Dendritic cell treated with granulocyte-macrophage colony-stimulating factor and Interleukin-4, amounts not matched to agents 40 ng/mL and 50 ng/mL, for 4 days (primary cell): ENCODE data around the gene NOTCH4.
"Not testable (repeated sequence)": the region's sequence is repeated elsewhere in the genome, so short reads cannot be mapped to it uniquely, and the experiment has no call there.

Source experiments
- H3K27ac Mint-ChIP-seq: one replicate; pipeline ENCODE4 v1.8.0; 2022; ENCODE audit warnings: mild to moderate bottlenecking, mixed read lengths
- H3K27me3 Mint-ChIP-seq: one replicate; pipeline ENCODE4 v1.8.0; 2022; ENCODE audit warnings: mild to moderate bottlenecking, mixed read lengths
- H3K36me3 Mint-ChIP-seq: one replicate; pipeline ENCODE4 v1.8.0; 2022; ENCODE audit warnings: low read depth, mixed read lengths
- H3K4me1 Mint-ChIP-seq: one replicate; pipeline ENCODE4 v1.8.0; 2022; ENCODE audit warnings: low read depth, mixed read lengths
- H3K4me3 Mint-ChIP-seq: one replicate; pipeline ENCODE4 v1.8.0; 2022; ENCODE audit warnings: mild to moderate bottlenecking, moderate library complexity, mixed read lengths
- H3K9me3 Mint-ChIP-seq: one replicate; pipeline ENCODE4 v1.8.0; 2022; ENCODE audit warnings: mixed read lengths
- intact Hi-C: fragments of 100-400 bp; cut with micrococcal nuclease; formaldehyde crosslinking; loops from one replicate; pipeline ENCODE4 v1.15.0; 2022

Gene NOTCH4

DNA sequence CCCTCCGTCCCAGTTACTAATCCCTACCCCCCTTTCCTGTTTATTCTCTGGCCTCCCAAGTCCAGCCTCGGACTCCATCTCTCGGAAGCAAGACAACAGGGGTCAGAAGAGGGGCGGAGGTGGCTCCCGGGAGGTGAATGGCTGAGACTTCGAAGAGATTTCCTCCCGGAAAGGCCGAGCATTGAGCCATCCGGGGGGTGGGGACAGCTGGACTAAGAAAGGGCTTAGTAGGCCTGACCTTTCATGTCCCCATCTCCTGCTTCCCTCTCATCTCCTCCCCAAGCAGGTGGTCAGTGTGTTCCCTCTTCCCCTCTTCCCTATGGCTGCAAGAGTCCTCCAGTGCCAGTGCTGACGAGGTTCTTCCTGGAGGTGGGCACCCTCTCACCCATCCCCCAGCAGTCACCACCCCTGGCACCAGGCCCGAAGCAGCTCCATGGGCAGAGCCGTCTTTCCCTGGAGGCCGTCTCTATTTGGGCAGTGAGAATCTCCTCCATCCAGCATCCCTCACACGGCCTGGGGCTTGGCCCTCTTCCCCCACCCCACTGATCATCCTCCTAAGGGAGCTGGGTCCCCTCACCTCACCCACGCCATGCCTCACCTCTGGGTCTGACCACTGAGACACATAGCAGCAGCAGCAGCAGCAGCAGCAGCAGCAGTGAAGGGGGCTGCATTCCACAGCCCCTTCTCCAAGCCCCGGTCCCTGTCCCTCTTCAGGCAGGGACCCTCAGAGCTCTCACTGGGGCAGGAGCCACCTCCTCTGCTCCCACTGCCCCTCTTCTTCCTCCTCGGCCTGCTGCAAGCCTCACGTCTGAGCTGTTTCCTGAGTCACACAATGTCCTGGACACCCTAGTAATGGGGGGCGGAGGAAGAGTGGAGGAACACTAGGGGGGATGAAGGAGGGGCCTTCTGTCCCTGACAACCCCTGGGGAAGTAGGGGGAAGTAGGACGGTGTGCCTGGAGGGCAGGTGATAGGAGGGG is at the start of gene NOTCH4:
NOTCH4 (minus strand) TSS at position 810 of the 978 bp plus-strand sequence; CDS start at position 671, 139 bp downstream.
- Mint-ChIP-seq H3K27me3 (peaks cover 22% of the 10 kb centered on the region), H3K4me3 (no peak within 1 kb of the TSS), H3K4me1 (peaks cover 36% of the 10 kb centered on the region), H3K9me3 (no peaks in the 10 kb centered on the region), H3K36me3 (no peaks in the 10 kb centered on the region), H3K27ac (no peak within 1 kb of the TSS)
- intact Hi-C loops, result no loop called here

DNA sequence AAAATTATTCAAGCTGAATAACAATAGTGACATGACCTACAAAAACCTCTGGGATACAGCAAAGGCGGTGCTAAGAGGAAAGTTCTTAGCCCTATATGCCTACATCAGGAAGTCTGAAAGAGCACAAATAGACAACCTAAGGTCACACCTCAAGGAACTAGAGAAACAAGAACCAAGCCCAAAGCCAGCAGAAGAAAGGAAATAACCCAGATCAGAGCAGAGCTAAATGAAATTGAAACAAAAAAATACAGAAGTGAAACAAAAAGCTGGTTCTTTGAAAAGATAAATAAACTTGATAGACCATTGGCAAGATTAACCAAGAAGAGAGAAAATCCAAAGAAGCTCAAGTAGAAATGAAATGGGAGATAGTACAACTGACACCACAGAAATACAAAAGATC is 47.6 kb upstream of the NOTCH4 start:
- Mint-ChIP-seq H3K9me3 (no peaks in the 10 kb centered on the region), H3K36me3 (no peaks in the 10 kb centered on the region), H3K27ac (peak overlapping the region; percentile 75), H3K4me3 (peak overlapping the region; percentile 56), H3K4me1 (peaks cover 43% of the 10 kb centered on the region), H3K27me3 (peaks cover 7% of the 10 kb centered on the region)
- intact Hi-C loops, result no loop called here

DNA sequence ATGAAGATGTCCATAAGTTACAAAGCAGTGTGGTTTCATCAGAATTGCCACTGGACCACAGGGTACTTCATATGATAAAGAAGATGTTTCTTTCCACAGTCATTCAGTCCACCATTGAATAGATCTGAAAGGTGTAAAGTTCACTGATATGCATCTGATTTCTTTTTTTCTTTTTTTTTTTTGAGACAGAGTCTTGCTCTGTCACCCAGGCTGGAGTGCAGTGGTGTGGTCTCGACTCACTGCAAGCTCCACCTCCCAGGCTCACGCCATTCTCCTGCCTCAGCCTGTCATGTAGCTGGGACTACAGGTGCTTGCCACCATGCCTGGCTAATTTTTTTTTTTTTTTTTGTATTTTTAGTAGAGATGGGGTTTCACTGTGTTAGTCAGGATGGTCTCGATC is 44.6 kb upstream of the NOTCH4 start:
- intact Hi-C loops, H3K4me3 Mint-ChIP-seq: not testable (repeated sequence)

DNA sequence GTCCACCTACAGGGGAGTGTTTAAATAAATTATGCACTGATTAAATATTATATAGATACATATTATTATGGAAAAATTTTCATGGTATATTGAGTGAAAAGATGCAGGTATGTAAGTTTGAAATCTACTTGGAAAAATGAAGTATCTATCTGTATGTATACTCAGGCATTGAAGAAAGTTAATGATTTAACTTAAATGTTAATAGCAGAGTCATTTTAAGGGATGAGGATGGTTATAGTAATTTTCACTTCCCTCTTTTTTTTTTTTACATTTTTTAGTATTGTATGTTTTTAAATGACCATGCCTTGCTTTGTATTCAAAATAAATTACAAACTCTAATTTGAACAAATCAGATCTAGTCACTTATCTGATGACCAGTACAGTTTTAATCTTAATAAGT is 43.2 kb upstream of the NOTCH4 start:
- no peak overlapping the region for H3K27ac Mint-ChIP-seq
- peaks cover 14% of the 10 kb centered on the region for H3K27me3 Mint-ChIP-seq
- H3K4me1 Mint-ChIP-seq, result peaks cover 28% of the 10 kb centered on the region
- no peaks in the 10 kb centered on the region for H3K9me3 Mint-ChIP-seq
- intact Hi-C loops, result no loop called here
- no peaks in the 10 kb centered on the region for H3K36me3 Mint-ChIP-seq
- no peak overlapping the region for H3K4me3 Mint-ChIP-seq

More for the DNA sequence above, 44.6 kb upstream of the NOTCH4 start:
- H3K27ac Mint-ChIP-seq, H3K36me3 Mint-ChIP-seq, H3K9me3 Mint-ChIP-seq, H3K27me3 Mint-ChIP-seq: not testable (repeated sequence)
- peaks cover 39% of the 10 kb centered on the region for H3K4me1 Mint-ChIP-seq

DNA sequence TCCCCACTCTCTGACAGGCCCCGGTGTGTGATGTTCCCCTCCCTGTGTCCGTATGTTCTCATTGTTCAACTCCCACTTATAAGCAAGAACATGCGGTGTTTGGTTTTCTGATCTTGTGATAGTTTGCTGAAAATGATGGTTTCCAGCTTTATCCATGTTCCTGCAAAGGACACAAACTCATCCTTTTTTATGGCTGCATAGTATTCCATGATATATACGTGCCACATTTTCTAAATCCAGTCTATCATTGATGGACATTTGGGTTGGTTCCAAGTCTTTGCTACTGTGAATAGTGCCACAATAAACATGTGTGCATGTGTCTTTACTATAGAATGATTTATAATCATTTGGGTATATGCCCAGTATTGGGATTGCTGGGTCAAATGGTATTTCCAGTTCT is 33.4 kb upstream of the NOTCH4 start:
- H3K9me3 Mint-ChIP-seq, intact Hi-C loops, H3K36me3 Mint-ChIP-seq, H3K27ac Mint-ChIP-seq, H3K4me3 Mint-ChIP-seq: not testable (repeated sequence)
- peaks cover 24% of the 10 kb centered on the region for H3K4me1 Mint-ChIP-seq
- peaks cover 52% of the 10 kb centered on the region for H3K27me3 Mint-ChIP-seq

DNA sequence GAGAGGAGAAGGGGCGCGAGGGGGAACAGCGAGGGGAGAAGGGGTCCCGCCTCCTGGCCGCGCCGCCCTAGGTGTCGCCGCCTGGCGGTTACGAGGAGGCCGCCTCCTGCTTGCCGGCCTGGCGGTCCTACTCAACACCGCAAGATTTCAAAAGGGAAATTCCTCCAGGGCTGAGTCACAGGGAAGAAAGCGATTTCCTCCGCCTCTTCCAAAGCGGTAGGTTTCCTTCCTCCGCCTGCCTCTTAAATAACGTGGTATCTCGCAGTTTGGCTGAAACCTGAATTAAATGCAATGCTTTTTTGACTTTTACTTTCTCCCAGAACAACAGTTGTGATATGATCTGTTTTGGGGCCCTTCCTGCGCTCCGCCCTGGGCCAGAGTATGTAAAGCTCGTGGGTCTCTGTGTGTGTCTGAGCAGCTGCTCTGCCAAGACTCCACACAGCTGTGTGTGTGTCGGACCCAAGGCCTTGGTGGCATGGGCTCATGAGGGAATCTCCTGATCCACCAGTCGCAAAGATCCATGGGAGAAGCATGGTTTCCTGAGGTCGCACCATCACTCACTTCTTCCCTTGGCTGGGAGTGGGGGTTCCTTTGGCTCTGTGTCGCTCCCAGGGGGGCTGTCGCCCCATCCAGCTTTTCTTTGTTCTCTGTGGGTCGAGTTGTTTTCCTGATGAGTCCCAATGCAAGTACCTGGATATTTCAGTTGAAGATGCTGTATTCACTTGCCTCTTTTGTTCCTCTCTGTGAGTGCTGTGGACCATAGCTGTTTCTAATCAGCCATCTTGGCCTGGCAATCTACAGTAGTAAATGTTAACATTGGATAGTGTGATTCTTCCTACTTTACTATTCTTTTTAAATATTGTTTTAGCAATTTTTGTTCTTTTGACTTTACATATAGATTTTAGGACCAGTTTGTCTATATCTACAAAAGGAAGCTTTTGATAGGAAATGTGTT is 31.6 kb upstream of the NOTCH4 start:
- no peaks in the 10 kb centered on the region for H3K36me3 Mint-ChIP-seq
- intact Hi-C loops, result no loop called here
- peaks cover 24% of the 10 kb centered on the region for H3K4me1 Mint-ChIP-seq
- H3K4me3 Mint-ChIP-seq, result peak overlapping the region; percentile 58
- H3K9me3 Mint-ChIP-seq, result no peaks in the 10 kb centered on the region
- peaks cover 41% of the 10 kb centered on the region for H3K27me3 Mint-ChIP-seq
- H3K27ac Mint-ChIP-seq, result peak overlapping the region; percentile 71

DNA sequence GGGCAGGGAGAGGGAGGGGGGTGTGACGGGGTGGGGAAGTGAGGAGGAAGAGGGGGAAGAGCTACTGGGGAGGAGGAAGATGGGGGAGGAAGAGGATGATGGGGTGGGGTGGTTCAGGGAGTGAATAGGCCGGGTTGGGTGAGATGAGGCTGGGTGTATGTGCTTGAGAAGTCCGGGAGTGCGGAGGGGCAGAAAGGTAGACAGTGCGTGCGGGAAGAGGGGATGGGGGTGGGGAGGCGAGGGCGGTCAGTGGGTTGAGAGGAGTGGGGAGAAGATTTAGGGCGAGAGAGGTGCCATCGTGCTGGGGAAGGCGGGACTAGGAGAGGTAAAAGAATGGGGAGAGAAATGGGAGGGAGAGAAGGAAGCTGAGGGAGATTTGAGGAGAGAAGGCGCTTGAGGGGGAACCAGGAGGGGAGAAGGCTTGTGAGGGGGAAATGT is 30.9 kb upstream of the NOTCH4 start:
- Mint-ChIP-seq H3K4me1 (peaks cover 24% of the 10 kb centered on the region), H3K4me3 (peak overlapping the region; percentile 58), H3K27me3 (peaks cover 34% of the 10 kb centered on the region), H3K27ac (peak overlapping the region; percentile 71), H3K9me3 (no peaks in the 10 kb centered on the region), H3K36me3 (no peaks in the 10 kb centered on the region)
- intact Hi-C loops, result loop anchor here (5.0 kb wide), 1 partner anchor 38 kb away; no protein-coding TSS in a partner anchor

DNA sequence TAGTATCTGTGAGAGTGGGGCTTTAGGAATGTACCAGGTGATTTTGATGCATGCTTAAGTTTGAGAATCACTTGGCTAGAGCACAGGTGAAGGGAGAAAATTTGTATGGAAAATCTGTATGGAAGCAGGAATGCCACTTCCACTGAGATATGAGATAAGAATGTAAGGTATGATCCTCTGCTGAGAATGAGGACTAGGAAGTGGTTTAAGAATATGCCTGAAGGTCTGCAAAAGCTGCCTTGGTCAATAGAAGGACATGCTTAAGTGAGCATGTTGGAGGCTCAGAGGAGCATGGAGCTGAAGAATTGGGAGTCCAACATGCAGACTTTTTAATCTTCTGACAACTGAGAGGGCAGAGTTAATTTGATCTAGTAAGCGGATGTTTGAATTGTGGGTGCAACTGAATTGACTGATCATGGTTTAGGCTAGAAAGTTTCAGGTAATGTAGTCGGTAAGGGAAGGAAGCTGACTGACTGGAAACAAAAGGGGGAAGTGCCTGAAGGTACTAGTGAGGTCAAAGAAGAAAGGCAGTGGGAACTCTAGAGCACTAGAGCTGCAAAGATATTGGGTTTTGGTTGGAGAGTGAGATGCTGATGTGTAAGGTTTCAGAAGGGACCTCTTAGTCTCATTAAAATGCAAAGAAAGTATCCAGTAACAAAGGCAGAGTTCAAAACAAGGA is 28.6 kb upstream of the NOTCH4 start:
- intact Hi-C loops, result loop anchor here (5.0 kb wide), 1 partner anchor 40 kb away; no protein-coding TSS in a partner anchor

DNA sequence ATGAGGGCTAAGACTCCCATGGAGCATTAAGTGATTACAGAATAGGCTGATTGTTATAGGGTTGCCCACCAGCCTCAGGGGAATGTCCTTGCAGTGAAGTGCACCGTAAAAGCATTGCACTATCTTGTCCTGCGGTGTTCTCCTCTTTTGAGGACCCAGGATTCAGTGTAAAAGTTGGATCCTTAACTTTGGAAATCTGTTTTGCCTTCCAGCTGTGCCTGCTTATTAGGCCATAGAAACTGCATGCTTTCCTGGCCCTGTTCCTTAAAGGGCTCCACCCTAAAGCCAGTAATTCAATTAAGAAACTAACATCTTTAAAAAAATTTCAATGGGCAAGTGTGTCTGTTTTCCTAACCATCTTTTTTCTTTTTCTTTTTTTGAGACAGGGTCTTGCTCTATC is 25.4 kb upstream of the NOTCH4 start:
- Mint-ChIP-seq H3K27ac (no peak overlapping the region), H3K36me3 (no peaks in the 10 kb centered on the region), H3K4me1 (peaks cover 18% of the 10 kb centered on the region), H3K4me3 (no peak overlapping the region), H3K27me3 (peaks cover 10% of the 10 kb centered on the region), H3K9me3 (no peaks in the 10 kb centered on the region)
- intact Hi-C loops, result loop anchor here (5.0 kb wide), 1 partner anchor 163 kb away; no protein-coding TSS in a partner anchor

More for the DNA sequence above, 28.6 kb upstream of the NOTCH4 start:
- no peak overlapping the region for H3K27ac Mint-ChIP-seq
- peaks cover 19% of the 10 kb centered on the region for H3K27me3 Mint-ChIP-seq
- H3K36me3 Mint-ChIP-seq, result no peaks in the 10 kb centered on the region
- H3K4me1 Mint-ChIP-seq, result peaks cover 24% of the 10 kb centered on the region
- no peaks in the 10 kb centered on the region for H3K9me3 Mint-ChIP-seq
- no peak overlapping the region for H3K4me3 Mint-ChIP-seq

DNA sequence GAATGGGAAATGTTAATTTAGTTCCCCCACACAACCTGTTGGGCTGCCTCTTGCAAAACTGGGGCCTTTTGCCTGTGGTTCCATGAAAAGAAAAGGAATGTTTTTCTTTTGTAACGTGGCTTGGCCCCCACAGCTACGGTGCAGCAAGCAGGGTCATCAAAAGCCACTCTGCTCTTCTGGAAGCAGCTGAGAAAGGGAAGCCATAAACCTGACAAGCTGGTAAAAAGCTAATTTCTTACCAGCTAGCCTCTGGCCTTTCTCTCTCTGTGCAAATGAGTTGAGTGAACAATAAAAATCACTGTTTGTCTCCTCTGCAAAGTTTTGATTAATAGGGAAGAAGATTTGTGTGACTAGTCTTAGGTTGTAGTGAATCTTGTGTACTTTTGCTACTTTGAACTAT is 23.5 kb upstream of the NOTCH4 start:
- intact Hi-C loops, result loop anchor here (5.0 kb wide), 1 partner anchor 165 kb away; no protein-coding TSS in a partner anchor
- no peaks in the 10 kb centered on the region for H3K9me3 Mint-ChIP-seq
- no peak overlapping the region for H3K27ac Mint-ChIP-seq
- H3K4me3 Mint-ChIP-seq, result no peak overlapping the region
- H3K4me1 Mint-ChIP-seq, result peaks cover 13% of the 10 kb centered on the region
- H3K27me3 Mint-ChIP-seq, result peaks cover 15% of the 10 kb centered on the region
- H3K36me3 Mint-ChIP-seq, result no peaks in the 10 kb centered on the region

DNA sequence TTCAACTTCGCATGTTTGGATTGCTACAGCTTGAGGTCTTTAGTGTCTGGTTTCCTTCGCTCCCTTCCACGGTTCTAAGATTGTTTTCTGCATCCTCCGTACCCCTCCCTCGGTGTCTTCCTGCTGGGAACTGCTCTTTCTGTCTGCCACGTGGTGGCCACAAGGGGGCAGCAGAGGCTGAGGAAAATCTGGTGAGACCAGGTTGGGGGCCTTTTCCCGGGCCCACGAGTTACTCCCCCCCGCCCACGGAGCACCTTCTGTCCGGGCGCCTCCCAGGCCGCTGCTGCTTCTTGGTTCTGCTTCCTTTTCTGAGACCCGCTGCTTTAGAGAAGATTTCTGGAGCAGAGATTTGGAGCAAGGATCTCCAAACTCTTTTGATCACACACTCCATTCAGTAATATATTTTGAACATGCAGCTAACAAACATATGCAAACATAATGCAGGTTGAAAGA is 21.1 kb upstream of the NOTCH4 start:
- peak overlapping the region; percentile 77 for H3K27ac Mint-ChIP-seq
- peak overlapping the region; percentile 39 for H3K4me3 Mint-ChIP-seq
- intact Hi-C loops, result loop anchor here (5.0 kb wide), 1 partner anchor 167 kb away; no protein-coding TSS in a partner anchor
- no peaks in the 10 kb centered on the region for H3K9me3 Mint-ChIP-seq
- H3K36me3 Mint-ChIP-seq, result no peaks in the 10 kb centered on the region
- H3K4me1 Mint-ChIP-seq, result peaks cover 14% of the 10 kb centered on the region
- peaks cover 14% of the 10 kb centered on the region for H3K27me3 Mint-ChIP-seq

DNA sequence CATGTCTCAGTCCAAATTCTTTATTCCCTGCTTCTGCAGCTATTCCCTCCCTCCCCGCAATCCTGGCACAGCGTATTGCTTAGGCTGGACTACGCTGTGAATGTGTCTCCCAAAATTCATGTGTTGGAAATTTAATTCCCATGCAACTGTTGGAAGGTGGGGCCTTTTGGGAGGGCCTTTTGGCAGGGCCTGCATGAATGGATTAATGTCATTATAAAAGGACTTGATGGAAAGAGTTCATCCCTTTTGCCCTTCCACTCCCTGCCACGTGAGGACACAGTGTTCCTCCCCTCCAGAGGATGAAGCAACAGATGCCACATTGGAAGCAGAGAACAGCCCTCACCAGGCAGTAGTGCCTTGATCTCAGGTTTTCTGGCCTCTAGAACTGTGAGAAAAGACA is 20.4 kb upstream of the NOTCH4 start:
- no peak overlapping the region for H3K27ac Mint-ChIP-seq
- H3K27me3 Mint-ChIP-seq, result peaks cover 17% of the 10 kb centered on the region
- no peaks in the 10 kb centered on the region for H3K36me3 Mint-ChIP-seq
- no peaks in the 10 kb centered on the region for H3K9me3 Mint-ChIP-seq
- intact Hi-C loops, result no loop called here
- no peak overlapping the region for H3K4me3 Mint-ChIP-seq
- peaks cover 14% of the 10 kb centered on the region for H3K4me1 Mint-ChIP-seq

DNA sequence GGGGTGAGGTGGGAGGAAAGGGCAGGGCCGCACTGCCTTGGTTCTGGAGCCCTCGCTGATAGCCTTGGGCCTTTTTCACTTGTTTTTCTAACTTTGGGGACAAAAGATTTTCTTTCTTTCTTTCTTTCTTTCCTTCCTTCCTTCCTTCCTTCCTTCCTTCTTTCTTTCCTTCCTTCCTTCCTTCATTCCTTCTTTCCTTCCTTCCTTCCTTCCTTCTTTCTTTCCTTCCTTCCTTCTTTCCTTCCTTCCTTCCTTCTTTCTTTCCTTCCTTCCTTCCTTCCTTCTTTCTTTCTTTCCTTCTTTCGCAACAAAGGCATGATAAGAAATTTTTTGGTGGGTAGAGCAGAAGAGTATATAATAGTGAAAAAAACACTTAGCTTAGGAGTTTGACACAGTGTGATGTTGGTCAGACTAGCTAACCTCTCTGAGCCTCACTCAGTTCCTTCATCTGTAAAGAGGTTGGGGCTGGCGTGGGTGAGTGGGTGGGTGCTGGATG is 18.5 kb upstream of the NOTCH4 start:
- intact Hi-C loops, H3K36me3 Mint-ChIP-seq, H3K27ac Mint-ChIP-seq, H3K4me3 Mint-ChIP-seq, H3K9me3 Mint-ChIP-seq: not testable (repeated sequence)
- Mint-ChIP-seq H3K27me3 (peaks cover 17% of the 10 kb centered on the region), H3K4me1 (peaks cover 14% of the 10 kb centered on the region)
